ENCODE measurements around the gene SAMHD1.
A peak's percentile ranks its signal among the peaks of the same experiment; 100 is the strongest.
"Not testable (repeated sequence)": the region's sequence is repeated elsewhere in the genome, so short reads cannot be mapped to it uniquely, and the experiment has no call there.

SAMHD1 gene

GRCh38 chr20:36906086-36906485 lies 45.4 kb downstream of the SAMHD1 start:
- DNase-seq: not testable (repeated sequence)

GRCh38 chr20:36905566-36905965 lies 45.9 kb downstream of the SAMHD1 start:
- DNase-seq: not testable (repeated sequence)

GRCh38 chr20:36904690-36905089 lies 46.8 kb downstream of the SAMHD1 start:
- DNase-seq: no peak

- DNase-seq: no peak
Measured at GRCh38 chr20:36895036-36895435, 56.5 kb downstream of the SAMHD1 start.

GRCh38 chr20:36893801-36894200 lies 57.7 kb downstream of the SAMHD1 start:
- DNase-seq: no peak

- DNase-seq: no peak
Measured at GRCh38 chr20:36891211-36891610, 60.3 kb downstream of the SAMHD1 start.

GRCh38 chr20:36890586-36890985 lies 60.9 kb downstream of the SAMHD1 start:
- no peak for DNase-seq

- DNase-seq: no peak
Measured at GRCh38 chr20:36888880-36889516, 62.5 kb downstream of the SAMHD1 start.

GRCh38 chr20:36887752-36888090 lies 63.8 kb downstream of the SAMHD1 start:
- DNase-seq: no peak

- peak; percentile 78 for DNase-seq
Measured at GRCh38 chr20:36886859-36887751, 64.4 kb downstream of the SAMHD1 start.

GRCh38 chr20:36885356-36885755 lies 66.2 kb downstream of the SAMHD1 start:
- no peak for DNase-seq

- DNase-seq: no peak
Measured at GRCh38 chr20:36883977-36884535, 67.5 kb downstream of the SAMHD1 start.

- no peak for DNase-seq
Measured at GRCh38 chr20:36881888-36882287, 69.6 kb downstream of the SAMHD1 start.

- DNase-seq: no peak
Measured at GRCh38 chr20:36881331-36881730, 70.2 kb downstream of the SAMHD1 start.

- DNase-seq: no peak
Measured at GRCh38 chr20:36880741-36881250, 70.7 kb downstream of the SAMHD1 start.

- DNase-seq: no peak
Measured at GRCh38 chr20:36878941-36879340, 72.6 kb downstream of the SAMHD1 start.

GRCh38 chr20:36876473-36876833 lies 75.1 kb downstream of the SAMHD1 start:
- DNase-seq: no peak

GRCh38 chr20:36875702-36876472 lies 75.6 kb downstream of the SAMHD1 start, which contains the start of gene TLDC2:
TSS of gene TLDC2 (plus strand) at chr20:36876138. CDS start at chr20:36876175, 37 bp downstream.
- no peak for DNase-seq

GRCh38 chr20:36875093-36875492 lies 76.4 kb downstream of the SAMHD1 start:
- not testable (repeated sequence) for DNase-seq

GRCh38 chr20:36873498-36874189 lies 77.9 kb downstream of the SAMHD1 start:
- DNase-seq: no peak

GRCh38 chr20:36872852-36873251 lies 78.7 kb downstream of the SAMHD1 start:
- DNase-seq: no peak

Data from CD4-positive, alpha-beta T cell treated with Interleukin-12 subunit alpha and Interleukin-12 subunit beta, for 1 hour (primary cell).